ENCODE measurements around the gene SPATA16. TPM values are rescaled to one million over a fixed set of nuclear protein-coding genes. Genes with fewer than 3 reads are reported as not detected.

Gene SPATA16
- total and polyA plus RNA-seq, 7 donors = not detected

DNA sequence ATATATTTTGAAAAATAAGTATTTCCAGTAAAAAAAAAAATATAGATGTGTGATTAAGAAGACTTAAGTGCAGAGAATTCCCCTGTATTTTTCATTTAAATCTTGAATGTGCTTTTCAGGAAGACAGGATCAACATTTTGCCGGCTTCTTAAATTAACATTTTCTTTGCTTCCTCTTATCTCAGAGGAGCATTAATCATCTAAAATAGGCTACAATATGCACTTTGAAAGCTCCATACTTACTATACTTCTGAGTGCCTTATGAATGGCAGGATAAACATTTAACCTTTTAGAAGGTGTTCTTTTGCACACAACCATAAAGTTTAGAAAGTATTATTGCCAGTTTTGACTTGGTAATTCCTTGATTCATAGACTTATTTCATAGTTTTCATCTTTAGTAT, 226.2 kb downstream of the SPATA16 start:
- no peak for DNase-seq
- H3K4me1 ChIP-seq = no peaks in the 10 kb centered on the region
- no peaks in the 10 kb centered on the region for H3K9me3 ChIP-seq
- no peaks in the 10 kb centered on the region for H3K36me3 ChIP-seq
- 22 to 32% methylated on average over 1 of the region's 1 CpG for WGBS, 2 donors
- H3K4me3 ChIP-seq = no peak overlapping the region
- TF ChIP-seq, protein P1, sequence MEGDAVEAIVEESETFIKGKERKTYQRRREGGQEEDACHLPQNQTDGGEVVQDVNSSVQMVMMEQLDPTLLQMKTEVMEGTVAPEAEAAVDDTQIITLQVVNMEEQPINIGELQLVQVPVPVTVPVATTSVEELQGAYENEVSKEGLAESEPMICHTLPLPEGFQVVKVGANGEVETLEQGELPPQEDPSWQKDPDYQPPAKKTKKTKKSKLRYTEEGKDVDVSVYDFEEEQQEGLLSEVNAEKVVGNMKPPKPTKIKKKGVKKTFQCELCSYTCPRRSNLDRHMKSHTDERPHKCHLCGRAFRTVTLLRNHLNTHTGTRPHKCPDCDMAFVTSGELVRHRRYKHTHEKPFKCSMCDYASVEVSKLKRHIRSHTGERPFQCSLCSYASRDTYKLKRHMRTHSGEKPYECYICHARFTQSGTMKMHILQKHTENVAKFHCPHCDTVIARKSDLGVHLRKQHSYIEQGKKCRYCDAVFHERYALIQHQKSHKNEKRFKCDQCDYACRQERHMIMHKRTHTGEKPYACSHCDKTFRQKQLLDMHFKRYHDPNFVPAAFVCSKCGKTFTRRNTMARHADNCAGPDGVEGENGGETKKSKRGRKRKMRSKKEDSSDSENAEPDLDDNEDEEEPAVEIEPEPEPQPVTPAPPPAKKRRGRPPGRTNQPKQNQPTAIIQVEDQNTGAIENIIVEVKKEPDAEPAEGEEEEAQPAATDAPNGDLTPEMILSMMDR (IDR thresholded peaks at IDR 0.05) = no peak
- TF ChIP-seq POLR2A (IDR thresholded peaks at IDR 0.05) (no peak), POLR2AphosphoS5 (IDR thresholded peaks at IDR 0.05) (no peak), EP300 (IDR thresholded peaks at IDR 0.05) (no peak)
- H3K27ac ChIP-seq = no peak overlapping the region
- intact Hi-C loops (cut with DNase I) = no loop called here
- no peaks in the 10 kb centered on the region for H3K27me3 ChIP-seq

DNA sequence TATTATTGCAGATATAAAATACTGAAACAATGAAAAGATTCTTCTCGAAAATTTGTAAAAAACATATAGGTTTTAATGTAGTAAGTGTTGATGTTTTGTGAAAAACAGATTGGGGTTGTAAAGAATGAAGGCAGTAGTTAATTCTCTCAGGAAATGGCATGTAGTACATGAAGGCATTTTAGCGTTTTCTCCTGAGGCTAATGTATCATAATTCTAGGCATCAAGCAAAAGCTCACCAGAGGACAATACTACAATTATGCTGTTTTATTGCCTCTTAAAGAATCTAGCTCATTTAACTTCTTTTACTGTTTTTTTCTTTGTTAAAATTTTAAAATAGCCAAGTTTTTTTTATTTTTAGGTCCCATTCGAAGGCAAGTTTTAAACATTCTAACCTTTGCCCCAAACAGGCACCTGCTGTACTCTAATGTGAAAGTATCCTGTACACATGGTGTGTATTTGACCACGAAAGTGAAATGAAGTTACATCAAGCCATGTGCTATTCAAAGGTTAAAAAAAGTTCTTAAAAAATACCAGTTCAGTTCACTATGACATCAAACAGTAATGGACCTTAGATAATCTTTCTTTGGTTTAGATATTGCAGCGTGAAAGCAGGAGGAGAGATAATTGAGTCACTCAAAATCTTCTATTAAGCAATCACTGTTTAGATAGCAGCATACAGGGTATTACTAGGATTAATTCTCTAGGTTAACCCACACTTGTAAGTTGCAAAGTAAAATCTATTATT, 227.0 kb downstream of the SPATA16 start:
- TF ChIP-seq POLR2A (IDR thresholded peaks at IDR 0.05) (no peak), POLR2AphosphoS5 (IDR thresholded peaks at IDR 0.05) (no peak), EP300 (IDR thresholded peaks at IDR 0.05) (no peak)
- TF ChIP-seq, protein P1 (IDR thresholded peaks at IDR 0.05) = no peak
- Histone ChIP-seq H3K9me3 (no peaks in the 10 kb centered on the region), H3K27ac (no peak overlapping the region), H3K27me3 (no peaks in the 10 kb centered on the region), H3K36me3 (no peaks in the 10 kb centered on the region), H3K4me3 (no peak overlapping the region), H3K4me1 (no peaks in the 10 kb centered on the region)
- DNase-seq = no peak
- intact Hi-C loops (cut with DNase I) = no loop called here
- WGBS, 2 donors = 19 to 59% methylated on average over 5 of the region's 5 CpGs

DNA sequence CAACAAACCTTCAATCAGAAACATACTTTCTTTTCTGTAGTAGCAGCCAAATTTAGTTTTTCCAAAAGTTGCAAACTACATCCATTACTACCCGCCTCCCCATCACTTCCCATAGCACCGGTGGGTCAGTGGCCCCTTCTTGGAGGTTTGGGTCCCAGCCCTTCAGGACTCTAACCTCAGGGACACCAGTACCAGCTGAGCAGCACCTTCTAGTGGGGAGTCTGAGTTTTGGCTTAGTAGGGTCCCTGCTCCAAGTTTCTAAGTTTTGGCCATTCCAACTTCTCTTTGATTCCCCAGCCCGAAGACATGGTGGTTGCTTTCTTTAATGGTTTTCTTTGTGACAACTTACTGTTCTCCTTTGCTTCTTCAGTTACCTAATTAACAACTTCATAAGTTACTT, 229.9 kb downstream of the SPATA16 start:
- Histone ChIP-seq H3K9me3 (no peaks in the 10 kb centered on the region), H3K27me3 (no peaks in the 10 kb centered on the region), H3K27ac (no peak overlapping the region), H3K4me1 (no peaks in the 10 kb centered on the region), H3K36me3 (no peaks in the 10 kb centered on the region), H3K4me3 (no peak overlapping the region)
- intact Hi-C loops (cut with DNase I) = no loop called here
- no peak for DNase-seq
- TF ChIP-seq POLR2A (IDR thresholded peaks at IDR 0.05) (no peak), POLR2AphosphoS5 (IDR thresholded peaks at IDR 0.05) (no peak), EP300 (IDR thresholded peaks at IDR 0.05) (no peak)
- TF ChIP-seq, protein P1 (IDR thresholded peaks at IDR 0.05) = no peak
- 91 to 93% methylated on average over 3 of the region's 3 CpGs for WGBS, 2 donors

DNA sequence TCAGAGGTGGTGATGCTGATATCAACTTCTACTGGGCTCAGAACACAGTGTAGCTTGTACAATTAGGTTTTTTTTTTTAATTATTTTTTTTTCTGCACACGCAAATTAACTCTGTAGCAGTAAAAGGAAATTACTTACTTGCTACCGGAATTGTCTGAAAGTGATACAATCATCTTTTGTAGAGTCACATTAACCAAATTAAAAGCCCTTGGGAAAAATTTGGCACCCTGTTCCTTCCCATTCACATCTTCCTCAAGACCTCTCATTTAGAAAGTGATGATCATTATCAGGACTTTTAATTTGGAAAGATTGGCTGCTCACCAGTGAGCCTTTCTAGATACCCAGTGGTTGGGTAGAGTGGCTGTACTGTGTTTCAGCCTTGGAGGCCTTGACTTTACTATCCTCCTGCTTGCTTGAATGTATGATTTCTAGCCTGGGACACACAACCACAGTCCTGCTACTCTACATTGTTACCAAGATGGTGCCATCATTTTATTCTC, 232.2 kb downstream of the SPATA16 start:
- H3K9me3 ChIP-seq = no peaks in the 10 kb centered on the region
- intact Hi-C loops (cut with DNase I) = no loop called here
- 80 to 89% methylated on average over 2 of the region's 2 CpGs for WGBS, 2 donors
- no peaks in the 10 kb centered on the region for H3K4me1 ChIP-seq
- H3K27me3 ChIP-seq = no peaks in the 10 kb centered on the region
- H3K27ac ChIP-seq = no peak overlapping the region
- no peak overlapping the region for H3K4me3 ChIP-seq
- no peak for DNase-seq
- no peaks in the 10 kb centered on the region for H3K36me3 ChIP-seq
- TF ChIP-seq EP300 (IDR thresholded peaks at IDR 0.05) (no peak), POLR2AphosphoS5 (IDR thresholded peaks at IDR 0.05) (no peak), POLR2A (IDR thresholded peaks at IDR 0.05) (no peak)
- TF ChIP-seq, protein P1 (IDR thresholded peaks at IDR 0.05) = no peak

Data from sigmoid colon (tissue), 7 donors.